ENCODE measurements around the gene KDM2B. TPM values are rescaled to one million over a fixed set of nuclear protein-coding genes. Genes with fewer than 3 reads are reported as not detected.

Gene KDM2B
- total RNA-seq, 1 donor = 32.6 TPM

DNA sequence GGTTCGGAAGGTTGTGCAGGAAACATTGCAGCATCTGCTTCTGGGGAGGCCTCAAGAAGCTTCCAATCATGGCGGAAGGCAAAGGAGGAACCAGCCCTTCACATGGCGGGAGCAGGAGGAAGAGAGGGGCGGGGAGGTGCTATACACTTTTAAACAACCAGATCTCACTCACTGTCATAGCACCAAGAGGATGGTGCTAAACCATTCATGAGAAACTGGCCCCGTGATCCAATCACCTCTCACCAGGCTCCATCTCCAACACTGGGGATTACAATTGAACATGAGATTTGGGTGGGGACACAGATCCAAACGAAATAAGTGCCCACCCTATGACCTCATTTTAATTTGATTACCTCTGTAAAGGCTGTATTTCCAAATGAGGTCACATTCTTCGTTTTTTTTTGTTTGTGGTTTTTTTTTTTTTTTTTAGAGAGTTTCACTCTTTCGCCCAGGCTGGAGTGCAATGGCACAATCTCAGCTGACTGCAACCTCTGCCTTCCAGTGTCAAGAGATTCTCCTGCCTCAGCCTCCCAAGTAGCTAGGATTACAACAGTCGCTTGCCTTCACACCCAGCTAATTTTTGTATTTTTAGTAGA is 34.1 kb upstream of the KDM2B start:
- no peak overlapping the region for H3K4me2 ChIP-seq (ENCODE audit: insufficient read depth, low read length)
- H3K9me3 ChIP-seq (ENCODE audit: low read depth, low read length) = no peaks in the 10 kb centered on the region
- peaks cover 13% of the 10 kb centered on the region for H3K4me1 ChIP-seq (ENCODE audit: insufficient read depth, low read length)
- H2AFZ ChIP-seq (ENCODE audit: low read length) = no peak overlapping the region
- TF ChIP-seq, protein P1, sequence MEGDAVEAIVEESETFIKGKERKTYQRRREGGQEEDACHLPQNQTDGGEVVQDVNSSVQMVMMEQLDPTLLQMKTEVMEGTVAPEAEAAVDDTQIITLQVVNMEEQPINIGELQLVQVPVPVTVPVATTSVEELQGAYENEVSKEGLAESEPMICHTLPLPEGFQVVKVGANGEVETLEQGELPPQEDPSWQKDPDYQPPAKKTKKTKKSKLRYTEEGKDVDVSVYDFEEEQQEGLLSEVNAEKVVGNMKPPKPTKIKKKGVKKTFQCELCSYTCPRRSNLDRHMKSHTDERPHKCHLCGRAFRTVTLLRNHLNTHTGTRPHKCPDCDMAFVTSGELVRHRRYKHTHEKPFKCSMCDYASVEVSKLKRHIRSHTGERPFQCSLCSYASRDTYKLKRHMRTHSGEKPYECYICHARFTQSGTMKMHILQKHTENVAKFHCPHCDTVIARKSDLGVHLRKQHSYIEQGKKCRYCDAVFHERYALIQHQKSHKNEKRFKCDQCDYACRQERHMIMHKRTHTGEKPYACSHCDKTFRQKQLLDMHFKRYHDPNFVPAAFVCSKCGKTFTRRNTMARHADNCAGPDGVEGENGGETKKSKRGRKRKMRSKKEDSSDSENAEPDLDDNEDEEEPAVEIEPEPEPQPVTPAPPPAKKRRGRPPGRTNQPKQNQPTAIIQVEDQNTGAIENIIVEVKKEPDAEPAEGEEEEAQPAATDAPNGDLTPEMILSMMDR (IDR thresholded peaks at IDR 0.05; ENCODE audit: extremely low read depth, low read depth, low read length) = no peak
- no peaks in the 10 kb centered on the region for H4K20me1 ChIP-seq (ENCODE audit: insufficient read depth, low read length)
- H3K27ac ChIP-seq (ENCODE audit: low read depth, low read length) = no peak overlapping the region
- no peaks in the 10 kb centered on the region for H3K36me3 ChIP-seq (ENCODE audit: insufficient read depth, low read length)
- H3K4me3 ChIP-seq (ENCODE audit: insufficient read depth, low read length) = no peak overlapping the region
- no peaks in the 10 kb centered on the region for H3K27me3 ChIP-seq (ENCODE audit: insufficient read depth, low read length)
- H3K79me2 ChIP-seq (ENCODE audit: insufficient read depth, low read length) = no peaks in the 10 kb centered on the region
- no peak for DNase-seq (ENCODE audit: insufficient read length, low spot score, missing footprints)

- H3K27ac ChIP-seq (ENCODE audit: low read depth, low read length) = no peak overlapping the region
- H3K27me3 ChIP-seq (ENCODE audit: insufficient read depth, low read length) = no peaks in the 10 kb centered on the region
- TF ChIP-seq, protein P1 (IDR thresholded peaks at IDR 0.05; ENCODE audit: extremely low read depth, low read depth, low read length) = no peak
- no peaks in the 10 kb centered on the region for H3K36me3 ChIP-seq (ENCODE audit: insufficient read depth, low read length)
- no peaks in the 10 kb centered on the region for H4K20me1 ChIP-seq (ENCODE audit: insufficient read depth, low read length)
- H3K9me3 ChIP-seq (ENCODE audit: low read depth, low read length) = no peaks in the 10 kb centered on the region
- no peak overlapping the region for H2AFZ ChIP-seq (ENCODE audit: low read length)
- no peaks in the 10 kb centered on the region for H3K79me2 ChIP-seq (ENCODE audit: insufficient read depth, low read length)
- peaks cover 9% of the 10 kb centered on the region for H3K4me1 ChIP-seq (ENCODE audit: insufficient read depth, low read length)
- H3K4me2 ChIP-seq (ENCODE audit: insufficient read depth, low read length) = no peak overlapping the region
- H3K4me3 ChIP-seq (ENCODE audit: insufficient read depth, low read length) = no peak overlapping the region
- DNase-seq (ENCODE audit: insufficient read length, low spot score, missing footprints) = no peak
Observed at GRCh38 chr12:121613462-121613861, 32.6 kb upstream of the KDM2B start.

DNA sequence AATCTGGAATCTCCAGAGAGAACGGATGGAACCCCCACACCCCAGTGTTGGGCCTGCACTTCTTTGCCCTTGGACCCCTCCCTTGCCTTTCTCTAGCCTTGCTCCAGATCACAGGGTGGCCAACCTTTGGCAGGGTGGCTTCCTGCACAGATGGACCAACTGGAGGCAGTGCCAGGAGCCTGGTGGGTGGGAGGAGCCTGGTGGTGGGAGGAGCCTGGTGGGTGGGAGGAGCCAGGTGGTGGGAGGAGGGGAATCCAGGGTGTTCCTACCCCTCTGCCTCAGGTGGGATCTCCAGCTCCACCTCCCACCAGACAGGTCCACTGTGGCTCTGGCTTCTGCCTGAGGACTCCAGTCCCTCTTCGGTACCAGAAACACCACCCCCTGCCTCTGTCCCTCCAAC is 30.5 kb upstream of the KDM2B start:
- Histone ChIP-seq H3K79me2 (ENCODE audit: insufficient read depth, low read length) (no peaks in the 10 kb centered on the region), H3K4me3 (ENCODE audit: insufficient read depth, low read length) (no peak overlapping the region), H3K4me2 (ENCODE audit: insufficient read depth, low read length) (no peak overlapping the region), H3K4me1 (ENCODE audit: insufficient read depth, low read length) (peaks cover 9% of the 10 kb centered on the region), H4K20me1 (ENCODE audit: insufficient read depth, low read length) (no peaks in the 10 kb centered on the region), H2AFZ (ENCODE audit: low read length) (peak overlapping the region; percentile 15), H3K9me3 (ENCODE audit: low read depth, low read length) (no peaks in the 10 kb centered on the region), H3K27ac (ENCODE audit: low read depth, low read length) (no peak overlapping the region), H3K27me3 (ENCODE audit: insufficient read depth, low read length) (no peaks in the 10 kb centered on the region), H3K36me3 (ENCODE audit: insufficient read depth, low read length) (no peaks in the 10 kb centered on the region)
- TF ChIP-seq, protein P1 (IDR thresholded peaks at IDR 0.05; ENCODE audit: extremely low read depth, low read depth, low read length) = no peak
- DNase-seq (ENCODE audit: insufficient read length, low spot score, missing footprints) = no peak

GRCh38 chr12:121610239-121611149 is 29.7 kb upstream of the KDM2B start:
- Histone ChIP-seq H3K4me2 (ENCODE audit: insufficient read depth, low read length) (peak overlapping the region; percentile 72), H3K27ac (ENCODE audit: low read depth, low read length) (peak overlapping the region; percentile 52)

More at GRCh38 chr12:121610239-121611149, 29.7 kb upstream of the KDM2B start:
- Histone ChIP-seq H3K27me3 (ENCODE audit: insufficient read depth, low read length) (no peaks in the 10 kb centered on the region), H3K36me3 (ENCODE audit: insufficient read depth, low read length) (no peaks in the 10 kb centered on the region), H3K9me3 (ENCODE audit: low read depth, low read length) (no peaks in the 10 kb centered on the region), H4K20me1 (ENCODE audit: insufficient read depth, low read length) (no peaks in the 10 kb centered on the region), H3K4me1 (ENCODE audit: insufficient read depth, low read length) (peaks cover 9% of the 10 kb centered on the region), H3K4me3 (ENCODE audit: insufficient read depth, low read length) (peak overlapping the region; percentile 11), H2AFZ (ENCODE audit: low read length) (peak overlapping the region; percentile 90), H3K79me2 (ENCODE audit: insufficient read depth, low read length) (no peaks in the 10 kb centered on the region)
- peak; percentile 89 for DNase-seq (ENCODE audit: insufficient read length, low spot score, missing footprints)
- TF ChIP-seq, protein P1 (IDR thresholded peaks at IDR 0.05; ENCODE audit: extremely low read depth, low read depth, low read length) = no peak

Data from osteoblast (primary cell).